RPMI8226 (cell line): ENCODE data around the gene THEM4.
"Not testable (repeated sequence)": the region's sequence is repeated elsewhere in the genome, so short reads cannot be mapped to it uniquely, and the experiment has no call there.

Experiments
- DNase-seq: peaks from one replicate; pipeline ENCODE4 v3.0.0-alpha.2; 2015

THEM4 gene

GRCh38 chr1:151934048-151934493 is 24.8 kb upstream of the THEM4 start:
- peak; percentile 72 for DNase-seq

DNA sequence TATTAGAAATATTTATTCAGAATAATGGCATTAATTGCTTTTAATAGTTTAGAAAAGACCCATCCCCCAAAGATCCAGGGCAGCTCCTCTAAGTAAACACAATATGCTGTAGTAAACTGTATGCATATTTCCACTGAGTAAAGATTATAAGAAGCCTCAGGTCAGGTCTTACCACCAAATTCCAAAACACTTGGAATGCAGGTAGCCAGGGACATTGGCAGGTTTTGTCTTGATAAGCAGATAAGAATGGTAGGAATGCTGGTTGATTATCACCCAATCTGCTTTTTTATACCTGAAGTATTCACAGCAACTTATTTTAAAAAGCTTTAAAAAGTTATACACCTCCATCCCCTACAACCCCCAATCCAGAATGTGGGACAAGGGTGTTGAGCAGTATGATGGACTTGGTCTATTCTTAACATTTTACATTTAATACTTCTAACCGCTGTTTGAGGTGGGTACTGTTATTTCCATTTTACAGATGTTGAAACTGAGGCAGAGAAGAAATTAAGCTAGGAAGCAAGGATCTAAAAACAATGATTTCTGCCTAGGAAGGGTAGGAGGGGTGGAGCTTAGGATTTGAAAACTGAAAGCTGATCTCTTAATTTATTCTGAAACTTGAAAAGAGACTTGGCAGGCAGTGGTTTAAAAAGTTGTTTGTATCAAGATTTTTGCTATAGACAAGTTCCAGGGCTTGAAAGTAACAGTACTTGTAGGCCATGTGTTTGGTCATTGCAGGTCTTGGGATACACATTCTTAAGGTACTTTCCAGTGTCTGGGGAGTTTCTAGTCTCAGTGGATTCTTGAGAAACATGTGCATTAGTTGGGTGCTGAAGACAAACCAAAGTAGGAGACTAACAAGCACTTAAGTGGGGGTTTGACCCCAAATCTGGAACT is 15.6 kb upstream of the THEM4 start:
- DNase-seq, result peak; percentile 20

DNA sequence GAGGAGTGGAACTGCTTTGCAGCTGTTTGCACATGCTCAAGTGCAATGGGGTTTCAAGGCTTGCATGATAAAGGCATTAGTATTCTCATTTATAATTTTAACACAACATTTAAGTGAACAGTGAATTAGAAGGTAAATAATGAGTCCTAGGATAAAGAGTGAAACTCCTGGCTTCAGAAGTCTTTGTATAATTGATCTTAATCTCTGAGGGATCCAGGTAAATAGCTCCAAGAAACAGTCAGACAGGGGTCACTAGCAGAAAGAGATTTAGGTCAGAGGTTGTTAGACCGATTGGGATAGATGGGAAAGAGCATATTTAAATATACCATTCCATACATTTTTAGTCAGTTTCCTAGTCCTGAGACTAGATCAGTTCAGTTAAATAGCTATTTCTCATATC is 14.1 kb upstream of the THEM4 start:
- DNase-seq, result no peak

DNA sequence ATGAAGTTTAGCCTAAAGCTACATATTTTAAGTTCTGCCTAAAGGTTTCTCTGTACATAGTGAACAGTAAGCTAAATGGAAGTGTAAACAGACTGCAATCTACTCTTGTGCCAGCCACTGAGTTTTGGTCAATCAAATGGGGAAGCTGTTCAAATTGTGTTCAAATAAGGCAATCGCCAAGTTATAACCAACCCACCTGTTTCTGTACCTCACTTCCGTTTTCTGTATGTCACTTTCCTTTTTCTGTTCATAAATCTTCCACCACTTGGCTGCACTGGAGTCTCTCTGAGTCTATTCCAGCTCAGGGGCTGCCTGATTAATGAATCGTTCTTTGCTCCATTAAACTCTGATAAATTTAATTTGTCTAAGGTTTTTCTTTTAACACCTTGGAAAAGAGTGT is 10.8 kb upstream of the THEM4 start:
- DNase-seq, result peak; percentile 61

GRCh38 chr1:151918819-151919610 is 9.7 kb upstream of the THEM4 start:
- no peak for DNase-seq

- DNase-seq, result no peak
Measured at GRCh38 chr1:151918156-151918555, 8.8 kb upstream of the THEM4 start.

DNA sequence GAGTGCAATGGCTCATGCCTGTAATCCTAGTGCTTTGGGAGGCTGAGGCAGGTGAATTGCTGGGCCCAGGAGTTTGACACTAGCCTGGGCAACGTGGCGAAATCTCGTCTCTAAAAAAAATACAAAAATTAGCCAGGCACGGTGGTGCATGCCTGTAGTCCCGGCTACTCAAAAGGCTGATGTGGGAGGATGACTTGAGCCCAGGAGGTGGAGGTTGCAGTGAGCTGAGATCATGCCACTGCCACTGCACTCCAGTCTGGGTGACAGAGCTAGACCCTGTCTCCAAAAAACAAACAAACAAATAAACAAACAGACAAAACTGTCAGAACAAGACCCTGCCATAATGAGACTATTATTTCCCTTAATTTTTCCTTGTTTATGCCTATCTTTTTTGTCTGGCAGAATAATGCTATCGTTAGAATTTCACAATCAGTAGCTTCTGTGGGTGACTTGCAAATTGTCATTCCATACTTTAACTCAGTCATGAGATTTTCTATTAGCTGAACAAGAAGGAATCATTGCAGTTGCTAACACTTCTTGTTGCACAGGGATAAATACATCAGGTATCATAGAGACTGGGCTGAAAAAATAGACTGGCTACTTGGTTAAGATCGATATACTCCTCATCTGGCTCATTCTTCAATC is 7.5 kb upstream of the THEM4 start:
- no peak for DNase-seq

GRCh38 chr1:151915061-151915686 is 5.9 kb upstream of the THEM4 start:
- DNase-seq, result no peak

GRCh38 chr1:151914076-151914475 is 4.8 kb upstream of the THEM4 start:
- DNase-seq, result no peak

DNA sequence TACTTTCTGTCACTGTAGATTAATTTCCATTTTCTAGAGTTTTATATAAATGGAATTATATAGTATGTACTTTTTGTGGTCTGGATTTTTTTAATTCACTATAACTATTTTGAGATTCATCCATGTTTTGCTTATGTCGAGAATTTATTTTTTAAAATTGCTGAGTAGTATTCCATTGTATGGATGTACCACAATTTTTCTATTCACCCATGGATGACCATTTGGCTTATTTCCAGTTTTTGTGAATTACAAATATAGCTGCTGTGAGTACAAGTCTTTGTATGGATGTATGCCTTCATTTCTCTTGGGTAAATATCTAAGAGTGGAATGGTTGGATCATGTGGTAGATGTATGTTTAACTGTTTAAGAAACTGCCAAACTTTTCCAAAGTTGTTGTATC is 3.7 kb upstream of the THEM4 start:
- DNase-seq, result no peak

DNA sequence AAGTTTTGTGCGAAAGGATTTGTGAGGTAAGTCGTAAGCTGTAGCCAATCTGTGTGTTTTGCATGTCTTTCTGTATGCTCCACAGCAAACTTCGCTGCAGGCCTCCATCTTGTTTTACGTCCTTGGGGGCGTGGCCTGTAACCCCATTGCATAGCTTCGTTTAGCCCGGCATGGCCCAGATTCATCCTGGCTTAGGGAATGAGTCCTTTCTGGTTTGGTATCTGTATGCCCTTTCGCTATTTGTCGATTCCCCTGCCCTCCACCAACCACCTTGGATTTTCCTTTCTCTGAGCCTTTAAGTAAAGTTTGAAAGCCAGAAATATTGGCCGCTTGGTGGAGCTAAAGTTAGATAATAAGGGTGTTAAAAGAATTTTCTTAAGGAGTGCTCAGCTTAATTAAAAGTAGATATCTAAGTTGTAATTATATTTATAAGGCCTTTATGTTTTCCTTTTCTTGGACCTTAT is 1.1 kb downstream of the THEM4 start:
- peak; percentile 42 for DNase-seq

DNA sequence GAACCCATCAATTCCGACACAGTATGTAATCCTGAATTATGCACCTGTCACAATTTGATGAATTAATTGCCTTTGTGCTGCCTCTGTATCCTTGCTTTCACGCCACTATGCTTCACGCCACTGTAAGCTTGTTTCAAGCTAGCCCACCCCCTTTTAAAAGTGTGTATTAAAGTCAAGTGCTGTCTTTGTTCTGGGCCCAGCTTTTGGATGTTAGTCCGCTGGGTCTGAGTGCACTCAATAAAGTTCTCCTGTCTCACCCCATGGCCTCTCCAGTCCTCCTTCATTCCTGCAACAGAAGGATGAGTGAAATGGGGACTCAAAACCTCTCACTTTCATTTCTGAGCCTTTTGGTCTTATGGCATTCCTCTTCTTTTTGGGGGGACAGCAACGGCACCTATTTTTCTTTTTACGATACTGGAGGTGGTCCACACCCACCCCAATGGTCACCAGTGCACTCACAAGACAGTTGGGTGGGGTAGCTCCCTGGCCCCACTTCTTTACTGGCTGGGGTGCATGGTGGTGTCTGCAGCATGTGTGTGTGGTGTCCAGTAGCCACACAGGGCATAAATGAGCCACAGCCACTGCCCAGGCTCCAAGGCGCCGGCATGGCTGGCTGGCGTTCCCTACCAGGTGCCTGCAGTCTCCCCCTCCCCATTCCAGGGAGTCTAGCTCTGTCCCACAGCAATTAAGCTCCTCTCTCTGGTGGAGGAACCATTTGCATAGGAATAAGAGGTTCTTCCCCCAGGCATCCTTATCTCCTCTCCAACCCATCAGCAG is 1.8 kb downstream of the THEM4 start:
- DNase-seq, result no peak

DNA sequence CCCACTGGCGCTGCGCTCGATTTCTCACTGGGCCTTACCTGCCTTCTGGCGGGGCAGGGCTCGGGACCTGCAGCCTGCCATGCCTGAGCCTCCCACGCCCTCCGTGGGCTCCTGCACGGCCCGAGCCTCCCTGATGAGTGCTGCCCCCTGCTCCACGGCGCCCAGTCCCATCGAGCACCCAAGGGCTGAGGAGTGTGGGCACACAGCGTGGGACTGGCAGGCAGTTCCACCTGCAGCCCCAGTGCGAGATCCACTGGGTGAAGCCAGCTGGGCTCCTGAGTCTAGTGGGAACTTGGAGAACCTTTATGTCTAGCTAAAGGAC is 3.0 kb downstream of the THEM4 start:
- DNase-seq, result not testable (repeated sequence)

- not testable (repeated sequence) for DNase-seq
Measured at GRCh38 chr1:151905443-151906323, 3.6 kb downstream of the THEM4 start.

DNA sequence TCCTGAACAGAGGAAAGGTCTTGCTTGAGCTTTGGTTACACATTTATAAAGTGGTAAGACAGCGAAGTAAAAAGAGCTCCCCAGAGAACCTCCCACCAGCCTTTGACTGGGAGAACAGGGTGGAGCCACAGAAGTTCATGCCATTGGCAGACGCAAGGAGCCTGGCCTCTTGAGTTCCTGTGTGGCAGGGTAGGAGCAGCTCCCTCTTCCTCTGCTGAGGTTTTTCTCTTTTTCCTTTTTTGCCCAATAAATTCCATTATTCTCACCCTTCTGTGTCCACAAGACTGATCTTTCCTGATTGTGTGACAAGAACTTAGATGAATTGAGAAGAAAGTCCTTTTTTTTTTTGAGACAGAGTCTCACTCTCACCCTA is 4.3 kb downstream of the THEM4 start:
- DNase-seq, result no peak

GRCh38 chr1:151902858-151903257 is 6.5 kb downstream of the THEM4 start:
- DNase-seq, result no peak

DNA sequence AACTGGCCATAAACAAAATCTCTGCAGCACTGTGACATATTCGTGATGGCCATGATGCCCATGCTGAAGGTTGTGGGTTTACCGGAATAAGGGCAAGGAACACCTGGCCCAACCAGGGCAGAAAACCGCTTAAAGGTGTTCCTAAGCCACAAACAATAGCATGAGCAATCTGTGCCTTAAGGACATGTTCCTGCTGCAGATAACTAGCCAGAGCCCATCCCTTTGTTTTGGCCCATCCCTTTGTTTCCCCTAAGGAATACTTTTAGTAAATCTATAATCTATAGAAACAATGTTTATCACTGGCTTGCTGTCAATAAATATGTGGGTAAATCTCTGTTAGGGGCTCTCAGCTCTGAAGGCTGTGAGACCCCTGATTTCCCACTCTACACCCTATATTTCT is 8.5 kb downstream of the THEM4 start:
- not testable (repeated sequence) for DNase-seq

- peak; percentile 28 for DNase-seq
Measured at GRCh38 chr1:151898519-151898991, 10.8 kb downstream of the THEM4 start.

GRCh38 chr1:151897991-151898431 is 11.3 kb downstream of the THEM4 start:
- DNase-seq, result no peak

- no peak for DNase-seq
Measured at GRCh38 chr1:151893176-151893924, 16.0 kb downstream of the THEM4 start.
